ENCODE results near the gene GPER1. TPM values are rescaled to one million over a fixed set of nuclear protein-coding genes. Genes with fewer than 3 reads are reported as not detected.

GPER1 gene
- total and polyA plus RNA-seq, 7 donors: 3.5 to 15.8 (median 4.6) TPM

DNA sequence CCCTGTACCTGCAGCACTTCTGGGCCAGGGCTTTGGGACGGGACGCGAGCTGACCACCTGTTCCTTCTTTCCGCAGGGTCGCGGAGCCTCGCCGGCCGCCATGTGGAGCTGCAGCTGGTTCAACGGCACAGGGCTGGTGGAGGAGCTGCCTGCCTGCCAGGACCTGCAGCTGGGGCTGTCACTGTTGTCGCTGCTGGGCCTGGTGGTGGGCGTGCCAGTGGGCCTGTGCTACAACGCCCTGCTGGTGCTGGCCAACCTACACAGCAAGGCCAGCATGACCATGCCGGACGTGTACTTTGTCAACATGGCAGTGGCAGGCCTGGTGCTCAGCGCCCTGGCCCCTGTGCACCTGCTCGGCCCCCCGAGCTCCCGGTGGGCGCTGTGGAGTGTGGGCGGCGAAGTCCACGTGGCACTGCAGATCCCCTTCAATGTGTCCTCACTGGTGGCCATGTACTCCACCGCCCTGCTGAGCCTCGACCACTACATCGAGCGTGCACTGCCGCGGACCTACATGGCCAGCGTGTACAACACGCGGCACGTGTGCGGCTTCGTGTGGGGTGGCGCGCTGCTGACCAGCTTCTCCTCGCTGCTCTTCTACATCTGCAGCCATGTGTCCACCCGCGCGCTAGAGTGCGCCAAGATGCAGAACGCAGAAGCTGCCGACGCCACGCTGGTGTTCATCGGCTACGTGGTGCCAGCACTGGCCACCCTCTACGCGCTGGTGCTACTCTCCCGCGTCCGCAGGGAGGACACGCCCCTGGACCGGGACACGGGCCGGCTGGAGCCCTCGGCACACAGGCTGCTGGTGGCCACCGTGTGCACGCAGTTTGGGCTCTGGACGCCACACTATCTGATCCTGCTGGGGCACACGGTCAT, 30.3 kb upstream of the GPER1 start:
- Histone ChIP-seq H3K4me1 (peaks cover 0 to 53% (median 35%) of the 10 kb centered on the region in 4 donors), H3K36me3 (peaks cover 0 to 18% (median 0%) of the 10 kb centered on the region in 4 donors), H3K27ac (no peak overlapping the region), H3K9me3 (no peaks in the 10 kb centered on the region), H3K4me3 (no peak overlapping the region), H3K27me3 (no peaks in the 10 kb centered on the region)
- intact Hi-C loops (cut with DNase I): no loop called here
- TF ChIP-seq, protein P1, sequence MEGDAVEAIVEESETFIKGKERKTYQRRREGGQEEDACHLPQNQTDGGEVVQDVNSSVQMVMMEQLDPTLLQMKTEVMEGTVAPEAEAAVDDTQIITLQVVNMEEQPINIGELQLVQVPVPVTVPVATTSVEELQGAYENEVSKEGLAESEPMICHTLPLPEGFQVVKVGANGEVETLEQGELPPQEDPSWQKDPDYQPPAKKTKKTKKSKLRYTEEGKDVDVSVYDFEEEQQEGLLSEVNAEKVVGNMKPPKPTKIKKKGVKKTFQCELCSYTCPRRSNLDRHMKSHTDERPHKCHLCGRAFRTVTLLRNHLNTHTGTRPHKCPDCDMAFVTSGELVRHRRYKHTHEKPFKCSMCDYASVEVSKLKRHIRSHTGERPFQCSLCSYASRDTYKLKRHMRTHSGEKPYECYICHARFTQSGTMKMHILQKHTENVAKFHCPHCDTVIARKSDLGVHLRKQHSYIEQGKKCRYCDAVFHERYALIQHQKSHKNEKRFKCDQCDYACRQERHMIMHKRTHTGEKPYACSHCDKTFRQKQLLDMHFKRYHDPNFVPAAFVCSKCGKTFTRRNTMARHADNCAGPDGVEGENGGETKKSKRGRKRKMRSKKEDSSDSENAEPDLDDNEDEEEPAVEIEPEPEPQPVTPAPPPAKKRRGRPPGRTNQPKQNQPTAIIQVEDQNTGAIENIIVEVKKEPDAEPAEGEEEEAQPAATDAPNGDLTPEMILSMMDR (IDR thresholded peaks at IDR 0.05): no peak
- no peak for TF ChIP-seq POLR2A (IDR thresholded peaks at IDR 0.05)
- no peak for DNase-seq
- WGBS, 2 donors: 97% methylated on average over 62 of the region's 62 CpGs

DNA sequence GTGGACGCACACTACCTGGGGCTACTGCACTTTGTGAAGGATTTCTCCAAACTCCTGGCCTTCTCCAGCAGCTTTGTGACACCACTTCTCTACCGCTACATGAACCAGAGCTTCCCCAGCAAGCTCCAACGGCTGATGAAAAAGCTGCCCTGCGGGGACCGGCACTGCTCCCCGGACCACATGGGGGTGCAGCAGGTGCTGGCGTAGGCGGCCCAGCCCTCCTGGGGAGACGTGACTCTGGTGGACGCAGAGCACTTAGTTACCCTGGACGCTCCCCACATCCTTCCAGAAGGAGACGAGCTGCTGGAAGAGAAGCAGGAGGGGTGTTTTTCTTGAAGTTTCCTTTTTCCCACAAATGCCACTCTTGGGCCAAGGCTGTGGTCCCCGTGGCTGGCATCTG, 29.6 kb upstream of the GPER1 start:
- H3K4me3 ChIP-seq: no peak overlapping the region
- peaks cover 0 to 18% (median 0%) of the 10 kb centered on the region in 4 donors for H3K36me3 ChIP-seq
- H3K9me3 ChIP-seq: no peaks in the 10 kb centered on the region
- H3K27ac ChIP-seq: peak overlapping the region in 1 of 4 donors; percentile 59
- peaks cover 0 to 46% (median 30%) of the 10 kb centered on the region in 4 donors for H3K4me1 ChIP-seq
- no peaks in the 10 kb centered on the region for H3K27me3 ChIP-seq
- TF ChIP-seq POLR2A (IDR thresholded peaks at IDR 0.05): no peak
- no peak for TF ChIP-seq EP300 (IDR thresholded peaks at IDR 0.05)
- TF ChIP-seq, protein P1 (IDR thresholded peaks at IDR 0.05): no peak
- no peak for TF ChIP-seq POLR2AphosphoS5 (IDR thresholded peaks at IDR 0.05)
- WGBS, 2 donors: 87 to 89% methylated on average over 13 of the region's 13 CpGs
- DNase-seq: no peak
- intact Hi-C loops (cut with DNase I): no loop called here

DNA sequence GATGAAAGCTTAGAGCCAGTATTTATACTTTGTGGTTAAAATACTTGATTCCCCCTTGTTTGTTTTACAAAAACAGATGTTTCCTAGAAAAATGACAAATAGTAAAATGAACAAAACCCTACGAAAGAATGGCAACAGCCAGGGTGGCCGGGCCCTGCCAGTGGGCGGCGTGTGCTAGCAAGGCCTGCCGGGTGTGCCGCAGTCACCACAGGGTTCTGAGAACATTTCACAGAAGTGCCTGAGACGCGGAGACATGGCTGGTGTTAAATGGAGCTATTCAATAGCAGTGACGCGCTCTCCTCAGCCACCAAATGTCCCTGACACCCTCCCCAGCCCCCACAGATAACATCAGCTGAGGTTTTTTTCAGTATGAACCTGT, 29.1 kb upstream of the GPER1 start:
- intact Hi-C loops (cut with DNase I): no loop called here

DNA sequence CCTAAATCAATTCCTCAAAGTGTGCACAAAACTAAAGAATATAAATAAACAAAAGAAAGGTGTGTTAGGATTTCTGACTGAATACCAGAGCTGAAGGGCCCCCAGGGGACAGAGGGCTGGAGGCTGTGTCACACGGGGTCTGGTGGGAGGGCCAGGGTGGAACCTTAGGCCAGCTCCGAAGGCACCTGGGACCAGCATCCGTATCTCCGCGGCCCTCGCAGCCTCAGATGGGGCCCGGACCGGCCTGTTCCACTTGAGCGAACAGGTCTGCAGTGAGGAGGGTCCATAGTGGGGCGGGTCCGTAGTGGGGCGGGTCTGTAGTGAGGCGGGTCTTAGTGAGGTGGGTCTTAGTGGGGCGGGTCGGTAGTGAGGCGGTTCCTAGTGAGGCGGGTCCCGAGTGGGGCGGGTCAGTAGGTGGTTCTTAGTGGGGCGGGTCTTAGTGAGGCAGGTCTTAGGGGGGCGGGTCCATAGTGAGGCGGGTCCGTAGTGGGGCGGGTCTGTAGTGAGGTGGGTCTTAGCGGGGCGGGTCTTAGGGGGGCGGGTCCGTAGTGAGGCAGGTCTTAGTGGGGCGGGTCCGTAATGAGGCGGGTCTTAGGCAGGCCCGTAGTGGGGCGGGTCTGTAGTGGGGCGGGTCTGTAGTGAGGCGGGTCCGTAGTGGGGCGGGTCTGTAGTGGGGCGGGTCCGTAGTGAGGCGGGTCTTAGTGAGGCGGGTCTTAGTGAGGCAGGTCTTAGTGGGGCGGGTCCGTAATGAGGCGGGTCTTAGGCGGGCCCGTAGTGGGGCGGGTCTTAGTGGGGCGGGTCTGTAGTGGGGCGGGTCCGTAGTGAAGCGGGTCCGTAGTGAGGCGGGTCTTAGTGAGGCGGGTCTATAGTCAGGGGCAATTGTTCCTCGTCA, 28.5 kb upstream of the GPER1 start:
- H3K27me3 ChIP-seq: no peaks in the 10 kb centered on the region
- WGBS, 2 donors: 51 to 71% methylated on average over 54 to 55 of the region's 55 CpGs
- peaks cover 0 to 35% (median 22%) of the 10 kb centered on the region in 4 donors for H3K4me1 ChIP-seq
- no peaks in the 10 kb centered on the region for H3K9me3 ChIP-seq
- no peak overlapping the region for H3K4me3 ChIP-seq
- intact Hi-C loops (cut with DNase I): no loop called here
- no peak for DNase-seq
- H3K36me3 ChIP-seq: peaks cover 0 to 18% (median 0%) of the 10 kb centered on the region in 4 donors
- TF ChIP-seq POLR2AphosphoS5 (IDR thresholded peaks at IDR 0.05): no peak
- peak overlapping the region in 3 of 4 donors; percentile 59 to 62 (median 60) for H3K27ac ChIP-seq

More for the DNA sequence above, 29.1 kb upstream of the GPER1 start:
- no peak for DNase-seq
- Histone ChIP-seq H3K9me3 (no peaks in the 10 kb centered on the region), H3K4me3 (no peak overlapping the region), H3K27me3 (no peaks in the 10 kb centered on the region), H3K36me3 (peaks cover 0 to 18% (median 0%) of the 10 kb centered on the region in 4 donors), H3K27ac (peak overlapping the region in 3 of 4 donors; percentile 59 to 62 (median 60)), H3K4me1 (peaks cover 0 to 41% (median 28%) of the 10 kb centered on the region in 4 donors)
- 80 to 85% methylated on average over 10 of the region's 10 CpGs for WGBS, 2 donors
- no peak for TF ChIP-seq POLR2A (IDR thresholded peaks at IDR 0.05)
- TF ChIP-seq, protein P1 (IDR thresholded peaks at IDR 0.05): no peak
- TF ChIP-seq POLR2AphosphoS5 (IDR thresholded peaks at IDR 0.05): no peak
- TF ChIP-seq EP300 (IDR thresholded peaks at IDR 0.05): no peak

All from sigmoid colon (tissue), 7 donors.